T-helper 1 cell treated with Interleukin-12 subunit alpha and Interleukin-12 subunit beta and Interleukin-4 antibody, amounts not matched to agents 30 μg/mL and 1 μg/mL, for 36 hours (primary cell): Measurements from ENCODE around the gene RAE1.

Experiments
- H3K27ac Mint-ChIP-seq: one replicate; pipeline ENCODE4 v1.8.0; 2021; ENCODE audit warnings: mild to moderate bottlenecking, mixed read lengths
- H3K27me3 Mint-ChIP-seq: one replicate; pipeline ENCODE4 v1.8.0; 2021; ENCODE audit warnings: low read depth, mixed read lengths
- H3K36me3 Mint-ChIP-seq: one replicate; pipeline ENCODE4 v1.8.0; 2021; ENCODE audit warnings: low read depth, mixed read lengths
- H3K4me1 Mint-ChIP-seq: one replicate; pipeline ENCODE4 v1.8.0; 2021; ENCODE audit warnings: low read depth, mixed read lengths
- H3K4me3 Mint-ChIP-seq: one replicate; pipeline ENCODE4 v1.8.0; 2021; ENCODE audit warnings: mild to moderate bottlenecking, moderate library complexity, mixed read lengths
- H3K9me3 Mint-ChIP-seq: one replicate; pipeline ENCODE4 v1.8.0; 2021; ENCODE audit warnings: mixed read lengths

RAE1 gene

DNA sequence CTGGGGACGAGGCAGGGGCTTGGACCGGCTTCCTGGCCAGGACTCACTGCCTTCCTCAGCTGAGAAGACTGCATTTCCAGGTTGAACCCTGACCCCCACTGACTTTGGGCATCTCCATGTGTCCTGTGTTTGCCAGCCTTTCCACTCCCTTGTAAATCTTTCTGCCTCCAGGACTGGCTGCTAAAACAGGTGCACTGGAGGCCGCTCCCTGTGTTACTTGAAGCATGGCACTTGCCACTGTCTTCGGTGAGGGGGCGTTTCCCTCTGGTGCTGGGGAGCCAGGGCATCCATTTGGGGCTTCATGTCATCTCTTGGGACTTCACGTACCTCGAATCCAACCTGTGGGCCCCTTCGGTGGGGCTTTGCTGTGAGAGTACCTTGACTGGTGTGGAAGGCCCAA lies 33.4 kb downstream of the RAE1 start:
- Mint-ChIP-seq H3K27me3 (no peaks in the 10 kb centered on the region), H3K9me3 (no peaks in the 10 kb centered on the region), H3K27ac (no peak overlapping the region), H3K4me3 (no peak overlapping the region), H3K36me3 (peaks cover 5% of the 10 kb centered on the region), H3K4me1 (peaks cover 13% of the 10 kb centered on the region)

DNA sequence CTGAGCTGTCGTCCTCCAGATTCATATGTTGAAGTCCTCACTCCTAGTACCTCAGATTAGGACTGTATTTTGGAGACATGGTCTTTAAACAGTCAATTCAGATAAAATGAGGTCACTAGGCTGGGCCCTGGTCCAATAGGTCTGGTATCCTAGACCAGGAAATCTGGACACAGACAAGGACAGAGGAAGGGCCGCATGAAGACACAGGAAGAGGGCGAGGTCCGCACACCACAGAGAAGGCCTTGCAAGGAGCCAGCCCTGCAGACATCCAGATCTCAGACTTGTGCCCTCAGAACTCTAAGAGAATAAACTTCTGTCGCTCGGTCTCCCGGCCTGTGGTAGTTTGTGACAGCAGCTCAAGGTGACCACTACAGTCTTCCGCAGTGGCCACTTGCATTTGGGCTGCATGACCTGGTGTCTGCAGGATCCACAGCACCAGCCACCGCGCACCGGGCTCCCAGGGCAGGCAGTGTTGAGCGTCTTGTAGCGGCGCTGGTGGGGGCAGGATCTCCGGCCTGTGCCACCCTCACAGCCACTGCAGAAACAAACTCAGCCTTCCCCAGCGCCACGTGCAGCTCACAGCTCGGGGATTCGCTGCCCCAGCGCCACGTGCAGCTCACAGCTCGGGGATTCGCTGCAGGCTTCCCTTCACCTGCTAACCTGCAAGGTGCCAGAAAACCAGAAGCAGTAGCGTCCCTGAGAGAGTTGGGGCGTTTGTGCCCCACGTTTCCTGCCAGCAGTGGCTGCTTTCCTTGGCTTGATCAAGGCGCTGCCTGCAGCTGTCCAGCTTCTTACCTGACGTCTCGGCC lies 34.1 kb downstream of the RAE1 start:
- peaks cover 17% of the 10 kb centered on the region for H3K4me1 Mint-ChIP-seq
- no peaks in the 10 kb centered on the region for H3K9me3 Mint-ChIP-seq
- no peaks in the 10 kb centered on the region for H3K27me3 Mint-ChIP-seq
- no peak overlapping the region for H3K27ac Mint-ChIP-seq
- no peak overlapping the region for H3K4me3 Mint-ChIP-seq
- H3K36me3 Mint-ChIP-seq = peaks cover 5% of the 10 kb centered on the region

DNA sequence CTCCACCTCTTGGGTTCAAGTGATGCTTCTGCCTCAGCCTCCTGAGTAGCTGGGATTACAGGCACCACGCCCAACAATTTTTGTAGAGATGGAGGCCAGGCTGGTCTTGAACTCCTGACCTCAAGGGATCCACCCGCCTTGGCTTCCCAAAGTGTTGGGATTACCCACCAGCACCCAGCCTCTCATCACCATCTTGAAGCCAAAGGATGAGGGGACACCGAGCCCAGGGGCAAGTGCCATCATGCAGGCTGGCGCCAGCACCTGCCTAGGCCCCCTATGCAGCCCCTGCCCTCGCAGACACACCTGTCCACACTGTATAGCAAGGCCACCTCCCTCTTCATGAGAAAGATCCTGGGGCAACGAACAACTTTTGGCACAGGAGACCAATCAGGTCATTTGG lies 34.9 kb downstream of the RAE1 start:
- H3K9me3 Mint-ChIP-seq = no peaks in the 10 kb centered on the region
- H3K36me3 Mint-ChIP-seq = peaks cover 5% of the 10 kb centered on the region
- H3K27me3 Mint-ChIP-seq = no peaks in the 10 kb centered on the region
- H3K27ac Mint-ChIP-seq = no peak overlapping the region
- no peak overlapping the region for H3K4me3 Mint-ChIP-seq
- peaks cover 21% of the 10 kb centered on the region for H3K4me1 Mint-ChIP-seq

DNA sequence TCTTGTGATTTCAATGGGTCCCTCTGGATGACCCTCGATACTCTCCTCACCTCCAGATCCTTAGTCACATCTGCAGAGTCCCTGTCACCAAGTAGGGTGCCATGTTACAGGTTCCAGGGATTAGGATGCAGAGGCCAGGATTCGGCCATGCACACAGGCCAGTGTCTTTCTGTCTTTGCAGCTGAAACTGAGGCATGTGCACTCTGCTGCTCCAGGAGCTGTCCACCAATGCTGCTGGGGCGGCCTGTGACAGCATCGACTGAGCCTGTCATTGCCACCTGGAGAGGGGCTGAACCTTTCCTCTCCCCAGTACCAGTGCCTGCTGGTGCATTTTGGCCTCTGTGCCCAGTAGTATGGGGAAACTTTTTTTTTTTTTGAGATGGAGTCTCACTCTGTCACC lies 35.7 kb downstream of the RAE1 start:
- H3K27ac Mint-ChIP-seq = no peak overlapping the region
- H3K36me3 Mint-ChIP-seq = peaks cover 5% of the 10 kb centered on the region
- H3K27me3 Mint-ChIP-seq = no peaks in the 10 kb centered on the region
- H3K4me1 Mint-ChIP-seq = peaks cover 18% of the 10 kb centered on the region
- no peak overlapping the region for H3K4me3 Mint-ChIP-seq
- H3K9me3 Mint-ChIP-seq = no peaks in the 10 kb centered on the region

DNA sequence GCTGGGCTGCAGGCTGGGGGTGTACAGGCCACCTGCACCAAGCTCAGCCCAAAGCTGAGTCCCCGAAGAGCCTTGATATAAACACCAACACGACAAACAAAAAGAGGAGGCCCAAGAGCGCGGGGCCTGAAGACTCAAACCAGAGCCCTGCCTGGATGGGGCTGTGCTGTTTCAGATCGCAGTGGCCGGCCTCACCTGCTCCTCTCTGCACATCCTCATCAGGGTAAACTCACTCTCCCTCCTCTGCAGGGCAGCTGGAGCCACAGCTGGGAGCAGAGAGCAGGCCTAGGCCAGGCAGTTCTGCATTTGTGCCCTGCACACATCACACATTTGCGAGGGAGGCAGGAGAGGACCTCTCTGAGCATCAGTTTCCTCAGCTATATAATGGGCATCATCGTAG lies 36.4 kb downstream of the RAE1 start:
- Mint-ChIP-seq H3K4me3 (no peak overlapping the region), H3K9me3 (no peaks in the 10 kb centered on the region), H3K27me3 (no peaks in the 10 kb centered on the region), H3K4me1 (peaks cover 12% of the 10 kb centered on the region), H3K27ac (no peak overlapping the region), H3K36me3 (peaks cover 5% of the 10 kb centered on the region)

DNA sequence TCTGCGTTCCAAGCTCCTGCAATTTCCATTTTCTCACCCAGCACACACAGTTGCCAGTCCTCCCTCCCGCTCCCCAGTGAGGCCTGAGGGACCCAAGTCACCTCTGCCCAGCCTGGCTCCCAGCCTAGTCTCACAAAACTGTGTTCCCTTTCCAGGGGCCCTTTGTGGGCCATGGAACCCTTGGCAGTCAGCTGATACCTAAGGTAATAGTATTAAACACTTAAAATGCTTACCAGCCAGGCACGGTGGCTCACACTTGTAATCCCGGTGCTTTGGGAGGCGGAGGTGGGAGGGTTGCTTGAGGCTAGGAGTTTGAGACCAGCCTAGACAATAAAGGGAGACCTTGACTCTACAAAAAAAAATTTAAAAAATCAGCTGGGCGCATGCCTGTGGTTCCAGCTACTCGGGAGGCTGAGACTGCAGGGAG lies 36.9 kb downstream of the RAE1 start:
- H3K27me3 Mint-ChIP-seq = no peaks in the 10 kb centered on the region
- H3K4me1 Mint-ChIP-seq = peaks cover 11% of the 10 kb centered on the region
- peaks cover 8% of the 10 kb centered on the region for H3K36me3 Mint-ChIP-seq
- H3K4me3 Mint-ChIP-seq = no peak overlapping the region
- no peak overlapping the region for H3K27ac Mint-ChIP-seq
- no peaks in the 10 kb centered on the region for H3K9me3 Mint-ChIP-seq

DNA sequence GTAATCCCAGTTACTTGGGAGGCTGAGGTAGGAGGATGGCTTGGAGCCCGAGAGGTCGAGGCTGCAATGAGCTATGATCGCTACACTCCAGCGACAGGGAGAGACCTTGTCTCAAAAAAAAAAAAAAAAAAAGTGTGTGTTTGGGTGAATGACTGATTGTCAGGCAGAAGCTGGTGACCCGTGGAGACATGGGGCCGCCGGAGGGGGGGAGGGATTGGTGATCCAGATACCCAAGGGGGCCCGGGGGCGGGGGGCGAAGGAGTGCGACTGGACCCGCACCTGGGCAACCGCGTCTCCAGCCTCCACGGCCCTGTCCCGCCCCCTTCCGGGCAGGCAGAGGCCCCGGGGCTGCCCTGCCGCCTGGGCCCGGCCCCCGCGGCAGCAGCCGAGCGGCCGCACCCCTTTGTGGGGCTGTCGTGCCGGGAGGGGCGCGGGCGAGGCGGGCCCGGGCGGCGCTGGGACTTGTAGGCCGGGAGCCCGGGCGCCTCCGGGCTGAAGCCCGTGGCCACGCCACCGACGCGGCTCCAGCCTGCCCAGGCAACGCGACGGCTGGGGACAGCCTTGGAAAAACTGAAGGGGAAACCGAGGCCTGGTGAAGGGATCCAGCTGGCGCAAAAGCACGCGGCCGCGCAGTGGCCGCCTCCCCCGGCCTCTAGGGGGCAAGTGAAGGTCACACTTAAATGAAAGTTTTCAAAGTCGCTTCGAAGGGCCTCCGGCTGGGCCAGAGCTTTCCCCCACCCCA lies 38.1 kb downstream of the RAE1 start:
- no peaks in the 10 kb centered on the region for H3K27me3 Mint-ChIP-seq
- no peaks in the 10 kb centered on the region for H3K9me3 Mint-ChIP-seq
- peak overlapping the region; percentile 75 for H3K4me3 Mint-ChIP-seq
- H3K4me1 Mint-ChIP-seq = peaks cover 22% of the 10 kb centered on the region
- peaks cover 17% of the 10 kb centered on the region for H3K36me3 Mint-ChIP-seq
- H3K27ac Mint-ChIP-seq = peak overlapping the region; percentile 88

DNA sequence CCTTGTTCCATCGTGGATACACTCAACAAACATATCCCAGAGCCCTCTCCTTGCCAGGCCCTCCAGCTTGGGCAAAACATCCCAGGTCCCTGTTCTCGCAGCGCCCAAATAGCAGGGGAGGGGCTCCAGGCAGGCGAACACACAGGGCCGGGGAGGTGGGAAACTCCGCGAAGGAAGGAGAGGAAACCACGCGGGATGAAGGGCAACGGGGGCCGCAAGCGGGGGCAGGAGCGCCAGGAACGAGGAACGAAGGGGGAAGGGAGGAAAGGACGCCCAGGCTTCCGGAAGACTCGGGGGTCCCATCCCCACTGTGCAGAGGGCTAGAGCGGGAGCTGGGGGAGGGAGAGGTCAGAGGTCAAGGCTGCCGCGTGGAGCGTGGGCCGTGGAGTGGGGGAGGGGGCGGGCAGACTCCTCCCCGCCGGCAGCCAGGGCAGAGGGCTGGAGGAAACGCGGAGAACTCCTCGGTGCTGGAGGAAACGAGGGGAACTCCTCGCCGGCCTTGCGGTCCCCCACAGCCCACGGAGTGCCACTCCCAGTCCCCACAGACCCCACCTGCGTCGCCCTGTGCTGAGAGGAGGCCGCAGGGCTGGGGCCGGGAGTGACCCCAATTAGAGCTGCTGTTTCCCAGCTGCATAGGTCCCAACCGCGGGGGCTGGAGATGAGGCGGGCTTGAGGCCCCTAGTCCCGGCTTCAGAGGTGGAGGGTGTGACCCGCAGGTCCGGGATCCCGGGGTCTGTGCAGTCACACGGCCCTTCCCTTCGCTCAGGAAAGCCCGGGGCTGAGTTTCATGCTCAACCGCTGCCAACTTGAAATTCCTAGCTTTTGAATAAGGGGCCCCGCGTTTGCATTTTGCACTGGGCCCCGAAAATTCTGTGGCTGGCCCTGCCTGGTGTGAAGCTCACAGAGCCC lies 38.9 kb downstream of the RAE1 start:
- Mint-ChIP-seq H3K4me3 (peak overlapping the region; percentile 75), H3K27ac (peak overlapping the region; percentile 89), H3K27me3 (no peaks in the 10 kb centered on the region), H3K4me1 (peaks cover 29% of the 10 kb centered on the region), H3K36me3 (peaks cover 19% of the 10 kb centered on the region), H3K9me3 (no peaks in the 10 kb centered on the region)

DNA sequence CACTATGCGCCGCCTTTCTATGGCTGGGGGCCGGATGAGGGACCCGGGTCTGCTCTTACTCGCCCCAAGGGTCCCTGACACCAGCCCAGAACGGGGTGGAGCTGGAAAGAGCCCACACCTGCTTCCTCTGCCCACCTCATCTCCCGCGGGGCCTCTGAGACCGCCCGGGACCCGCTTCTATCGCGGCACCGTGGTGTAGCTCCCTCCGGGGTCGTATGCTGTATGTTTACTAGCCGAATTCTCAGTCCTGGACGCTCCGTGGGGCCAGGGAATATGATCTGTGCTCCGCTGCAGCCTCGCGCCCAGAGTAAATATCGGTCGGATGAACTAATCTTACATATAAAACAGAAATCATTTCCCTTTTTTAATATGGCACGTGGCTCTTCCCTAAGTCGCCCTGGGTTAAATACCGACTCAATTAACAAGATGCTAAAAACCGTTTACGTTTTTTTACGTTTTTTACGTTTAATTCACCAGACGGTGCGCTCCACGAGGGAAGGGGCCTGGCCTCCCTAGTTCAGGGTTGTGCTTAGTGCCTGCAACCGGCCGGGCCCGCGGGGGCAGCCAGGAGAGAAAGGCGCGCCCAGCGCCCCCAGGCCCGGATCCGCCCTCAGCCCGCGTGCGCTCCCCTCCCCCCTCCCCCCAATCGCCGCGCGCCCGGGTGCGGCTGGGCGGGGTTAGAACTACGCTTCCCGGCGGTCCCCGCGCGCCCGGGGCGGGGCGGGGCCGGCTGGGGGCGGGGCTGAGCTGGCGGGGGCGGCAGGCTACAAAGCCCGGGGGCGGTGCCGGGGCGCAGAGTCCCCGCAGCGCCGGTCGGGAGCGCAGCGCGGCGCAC lies 39.8 kb downstream of the RAE1 start, which contains the start of gene RBM38:
RBM38 (plus strand) TSS at position 793 of the 835 bp plus-strand sequence. CDS start 186 bp downstream, outside the sequence.
- Mint-ChIP-seq H3K27me3 (no peaks in the 10 kb centered on the region), H3K4me1 (peaks cover 32% of the 10 kb centered on the region), H3K4me3 (peak within 1 kb of the TSS; percentile 89), H3K9me3 (no peaks in the 10 kb centered on the region), H3K36me3 (peaks cover 24% of the 10 kb centered on the region), H3K27ac (peak within 1 kb of the TSS; percentile 89)

DNA sequence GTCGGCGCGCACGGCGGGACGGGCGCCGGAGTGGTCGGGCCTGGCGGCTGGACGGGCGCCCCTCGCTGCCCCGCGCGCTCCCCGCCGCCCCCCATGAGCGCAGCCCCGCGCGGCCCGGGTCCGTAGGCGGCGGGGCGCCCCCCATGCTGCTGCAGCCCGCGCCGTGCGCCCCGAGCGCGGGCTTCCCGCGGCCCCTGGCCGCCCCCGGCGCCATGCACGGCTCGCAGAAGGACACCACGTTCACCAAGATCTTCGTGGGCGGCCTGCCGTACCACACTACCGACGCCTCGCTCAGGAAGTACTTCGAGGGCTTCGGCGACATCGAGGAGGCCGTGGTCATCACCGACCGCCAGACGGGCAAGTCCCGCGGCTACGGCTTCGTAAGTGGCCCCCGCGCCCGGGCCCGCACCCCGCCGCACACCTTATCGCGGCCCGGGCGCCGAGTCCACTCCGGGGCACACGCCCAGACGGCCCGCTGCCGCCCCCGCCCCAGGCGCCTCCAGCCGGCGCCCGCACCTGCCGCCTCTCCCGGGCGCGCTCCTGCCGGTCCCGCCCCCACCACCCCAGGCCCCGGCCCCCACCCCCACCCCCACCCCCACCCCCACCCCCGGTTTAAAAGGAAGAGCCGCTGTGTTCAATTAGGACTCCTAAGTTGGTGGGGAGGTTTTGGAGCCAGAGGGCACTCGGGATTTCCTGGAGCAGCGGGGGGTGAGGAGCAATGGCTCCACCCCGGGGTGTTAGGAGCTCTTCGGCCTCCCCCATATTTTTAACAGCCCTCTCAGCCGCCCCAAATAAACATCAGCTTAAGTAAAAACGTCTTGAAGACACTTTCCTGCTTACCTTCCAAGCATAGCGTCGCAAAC lies 40.6 kb downstream of the RAE1 start:
- peak overlapping the region; percentile 88 for H3K27ac Mint-ChIP-seq
- peak overlapping the region; percentile 89 for H3K4me3 Mint-ChIP-seq
- H3K27me3 Mint-ChIP-seq = no peaks in the 10 kb centered on the region
- peaks cover 32% of the 10 kb centered on the region for H3K36me3 Mint-ChIP-seq
- H3K9me3 Mint-ChIP-seq = no peaks in the 10 kb centered on the region
- H3K4me1 Mint-ChIP-seq = peaks cover 40% of the 10 kb centered on the region

DNA sequence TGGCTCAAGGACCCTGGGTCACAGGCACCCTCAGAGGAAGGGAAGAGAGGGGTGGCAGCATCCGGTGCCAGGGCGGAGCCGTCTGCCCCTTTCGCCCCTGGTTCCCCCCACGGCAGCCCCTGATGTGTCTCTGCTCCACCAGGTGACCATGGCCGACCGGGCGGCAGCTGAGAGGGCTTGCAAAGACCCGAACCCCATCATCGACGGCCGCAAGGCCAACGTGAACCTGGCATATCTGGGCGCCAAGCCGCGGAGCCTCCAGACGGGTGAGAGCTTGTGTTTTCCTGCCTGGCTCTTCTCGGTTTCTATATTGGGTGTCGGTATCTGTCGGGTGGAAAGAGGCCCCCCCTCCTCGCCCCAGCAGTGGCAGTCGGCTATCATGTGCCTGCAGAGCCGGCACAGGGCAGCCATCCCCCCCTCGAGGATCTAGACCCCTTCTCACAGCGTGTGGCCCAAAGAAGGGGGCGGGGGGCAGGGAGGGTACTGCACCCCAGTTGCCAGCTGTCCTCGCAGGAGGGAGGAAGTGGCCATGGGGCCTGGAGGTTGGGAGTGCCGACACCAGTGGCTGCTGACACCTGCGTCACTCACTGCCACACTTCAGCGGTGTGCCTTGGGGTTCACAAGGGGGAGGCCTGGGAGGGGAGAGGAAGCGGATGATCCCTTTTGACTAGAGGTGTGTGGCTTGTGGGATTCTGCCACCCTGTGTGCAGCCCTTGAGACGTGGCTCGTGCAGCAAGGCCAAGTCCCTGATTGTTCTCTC lies 41.6 kb downstream of the RAE1 start:
- Mint-ChIP-seq H3K9me3 (no peaks in the 10 kb centered on the region), H3K4me1 (peaks cover 49% of the 10 kb centered on the region), H3K27ac (peak overlapping the region; percentile 88), H3K36me3 (peaks cover 40% of the 10 kb centered on the region), H3K27me3 (no peaks in the 10 kb centered on the region), H3K4me3 (peak overlapping the region; percentile 89)

DNA sequence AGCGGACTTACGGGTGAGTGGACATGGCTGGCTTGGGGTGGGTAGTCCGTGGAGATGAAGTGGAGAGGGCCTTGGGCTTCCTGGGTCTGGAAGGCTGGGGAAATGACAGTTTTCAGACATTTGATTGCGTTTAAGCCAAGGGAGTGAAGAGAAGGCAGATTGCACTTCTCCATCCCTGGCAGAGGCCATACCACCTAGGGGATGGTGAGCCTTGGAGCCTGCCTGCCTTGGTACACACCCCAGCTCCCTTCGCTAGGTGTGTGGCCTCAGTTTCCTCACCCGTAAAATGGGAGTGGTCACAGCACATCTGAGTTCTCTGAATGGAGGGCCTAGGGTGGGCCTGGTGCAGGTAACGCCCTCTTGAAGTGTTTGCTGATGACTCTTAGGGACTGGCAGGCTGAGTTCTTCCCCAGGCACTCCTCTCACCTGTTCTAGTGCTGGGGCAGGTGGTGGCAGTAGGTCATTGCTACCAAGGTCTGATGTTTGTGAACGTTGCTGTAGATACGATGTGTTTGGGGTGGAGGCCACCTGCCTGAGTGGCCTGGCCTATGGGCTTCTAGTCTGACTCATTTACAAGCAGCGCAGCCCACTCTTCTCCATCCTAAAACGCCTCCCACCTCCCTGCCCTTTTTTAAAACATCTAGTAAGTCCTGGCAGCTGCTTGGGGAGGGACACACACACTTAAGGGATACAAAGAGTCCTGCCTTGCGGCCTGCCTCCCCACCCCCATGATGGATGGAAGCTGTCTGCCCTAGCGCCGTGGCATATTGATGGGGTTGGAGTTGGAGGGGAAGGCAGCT lies 42.5 kb downstream of the RAE1 start:
- Mint-ChIP-seq H3K9me3 (no peaks in the 10 kb centered on the region), H3K27ac (peak overlapping the region; percentile 88), H3K4me3 (peak overlapping the region; percentile 89), H3K4me1 (peaks cover 54% of the 10 kb centered on the region), H3K36me3 (peaks cover 45% of the 10 kb centered on the region), H3K27me3 (no peaks in the 10 kb centered on the region)
